Pons (tissue), 1 donor: ENCODE data around the gene PERCC1.
"Not testable (repeated sequence)": the region's sequence is repeated elsewhere in the genome, so short reads cannot be mapped to it uniquely, and the experiment has no call there.

ENCODE experiments used
- DNase-seq: peaks from one replicate; pipeline ENCODE4 v3.0.0-alpha.2; 2016; ENCODE audit warnings: low spot score

PERCC1 gene

DNA sequence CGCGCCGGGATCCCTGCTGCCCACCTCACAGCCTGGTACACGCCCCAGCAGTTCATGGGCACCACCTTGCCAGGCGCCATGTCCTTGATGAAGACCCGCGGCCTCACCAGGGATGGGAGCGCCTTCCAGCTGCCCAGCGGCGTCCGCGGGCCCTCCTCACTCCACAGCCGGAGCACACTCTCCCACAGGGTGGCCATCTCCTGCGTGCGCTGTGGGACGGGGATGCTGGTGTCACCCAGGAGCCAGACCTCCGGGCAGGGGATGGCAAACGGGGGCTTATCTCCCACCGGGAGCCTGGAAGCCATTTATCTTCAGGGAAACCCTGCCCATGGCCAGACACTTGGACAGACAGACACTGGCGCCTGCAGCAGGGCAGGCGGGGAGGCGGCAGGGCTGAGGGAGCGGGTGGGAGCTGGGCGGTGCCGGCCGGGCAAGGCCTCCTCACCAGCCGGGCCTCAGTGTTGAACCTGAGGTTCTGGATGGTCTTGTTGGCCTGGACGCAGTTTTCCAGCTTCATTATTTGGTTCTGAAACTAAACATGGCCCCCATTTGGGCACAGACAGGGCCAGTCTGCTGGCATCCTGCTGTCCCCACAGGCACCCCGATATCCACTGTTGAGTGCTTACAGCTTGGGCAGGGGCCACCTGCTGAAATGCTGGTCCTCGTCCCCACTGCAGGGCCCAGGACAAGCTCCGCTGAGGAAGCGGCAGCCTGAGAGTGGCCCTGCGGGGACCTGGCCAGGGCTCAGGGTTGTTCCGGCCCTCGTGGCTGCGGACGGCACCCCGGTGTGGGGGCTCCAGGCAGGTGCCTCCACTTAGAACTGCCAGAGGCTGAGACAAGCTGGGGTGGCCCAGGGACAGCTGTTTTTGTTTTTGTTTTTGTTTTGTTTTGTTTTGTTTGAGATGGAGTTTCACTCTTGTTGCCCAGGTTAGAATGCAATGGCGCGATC lies 4.0 kb downstream of the PERCC1 start:
- DNase-seq: no peak

DNA sequence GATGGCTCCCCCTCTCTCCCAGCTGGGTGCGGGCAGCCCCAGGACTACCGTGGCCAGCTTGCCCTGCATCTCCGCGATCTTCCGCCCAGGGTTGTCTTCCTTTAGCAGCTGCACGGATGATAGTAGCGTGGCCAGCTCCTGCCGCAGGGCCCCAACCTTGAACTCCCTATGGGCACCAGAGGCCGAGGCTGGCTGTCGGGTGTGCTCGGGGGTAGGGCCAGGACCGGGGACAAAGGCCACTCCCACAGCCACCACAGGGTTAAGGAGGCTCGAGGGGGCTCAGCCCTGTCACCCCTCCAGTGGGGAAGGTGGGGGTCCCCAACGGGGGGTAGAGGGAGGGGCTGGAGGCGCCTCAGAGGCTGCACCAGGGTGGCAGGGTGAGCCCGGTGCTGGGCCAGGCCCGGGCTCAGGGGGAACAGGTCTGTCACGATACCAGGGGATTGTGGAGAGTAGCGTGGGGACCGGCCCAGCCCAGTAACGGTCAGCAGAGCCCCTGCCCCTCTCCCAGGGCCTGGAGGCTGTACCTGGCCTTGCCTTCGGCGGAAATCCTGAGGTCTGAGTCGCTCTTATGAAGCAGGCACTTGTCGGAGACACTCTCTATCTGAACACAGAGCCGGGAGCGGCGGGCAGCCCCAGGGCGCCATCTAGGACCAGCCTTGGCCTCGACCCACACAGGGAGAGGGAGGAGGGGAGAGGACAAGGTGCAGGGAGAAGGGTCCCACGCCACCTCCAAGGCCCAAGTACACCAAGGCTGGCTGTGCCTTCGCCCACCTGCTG lies 5.2 kb downstream of the PERCC1 start:
- DNase-seq: no peak

DNA sequence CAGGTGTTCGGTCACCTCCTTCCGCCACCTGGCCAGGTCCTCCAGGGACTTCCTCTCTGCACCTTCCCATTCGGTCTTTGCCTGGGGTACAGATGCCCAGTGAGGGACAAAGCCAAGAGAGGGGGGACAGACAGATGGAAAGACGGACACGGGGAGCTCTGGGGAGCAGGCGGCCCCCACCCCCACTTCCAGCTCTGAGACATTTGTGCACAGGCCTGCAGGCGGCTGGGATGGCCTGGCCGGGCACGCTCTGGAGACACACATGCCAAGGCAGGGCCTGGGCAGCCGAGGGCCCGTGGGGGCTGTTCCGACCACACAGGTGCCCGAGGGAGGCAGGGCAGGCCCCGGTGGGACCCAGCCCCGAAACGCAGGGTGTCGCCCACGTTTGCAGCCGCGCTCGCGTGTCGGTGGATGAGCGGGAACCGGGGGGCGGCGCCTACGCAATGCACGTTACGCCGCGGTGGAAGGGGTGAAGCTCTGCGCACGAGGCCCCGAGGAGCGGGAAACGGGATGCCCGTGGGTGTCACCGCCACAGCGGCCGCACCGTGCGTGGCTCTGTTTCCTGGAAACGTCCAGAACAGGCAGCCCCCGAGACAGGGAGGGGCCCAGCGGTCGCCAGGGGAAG lies 6.0 kb downstream of the PERCC1 start:
- DNase-seq: no peak

DNA sequence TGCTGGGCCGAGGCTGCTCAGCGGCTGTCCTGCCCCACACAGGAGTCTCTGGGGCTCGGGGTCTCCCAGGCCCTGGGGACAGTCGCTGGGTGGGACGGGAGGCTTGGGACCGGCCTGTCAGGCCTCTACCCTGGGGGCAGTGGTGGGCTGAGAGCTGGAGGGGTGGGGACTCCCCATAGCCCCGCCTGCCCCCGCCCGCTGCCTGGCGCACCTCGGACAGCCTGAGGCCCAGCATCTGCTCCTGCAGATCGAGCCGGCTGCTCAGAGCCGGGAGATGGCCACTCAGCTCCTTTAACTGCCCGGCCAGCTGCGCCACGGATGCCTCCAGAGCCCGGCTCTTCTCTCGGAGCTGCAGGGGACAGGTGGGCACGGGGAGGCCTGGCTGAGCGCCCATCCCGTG lies 6.7 kb downstream of the PERCC1 start:
- DNase-seq: no peak

DNA sequence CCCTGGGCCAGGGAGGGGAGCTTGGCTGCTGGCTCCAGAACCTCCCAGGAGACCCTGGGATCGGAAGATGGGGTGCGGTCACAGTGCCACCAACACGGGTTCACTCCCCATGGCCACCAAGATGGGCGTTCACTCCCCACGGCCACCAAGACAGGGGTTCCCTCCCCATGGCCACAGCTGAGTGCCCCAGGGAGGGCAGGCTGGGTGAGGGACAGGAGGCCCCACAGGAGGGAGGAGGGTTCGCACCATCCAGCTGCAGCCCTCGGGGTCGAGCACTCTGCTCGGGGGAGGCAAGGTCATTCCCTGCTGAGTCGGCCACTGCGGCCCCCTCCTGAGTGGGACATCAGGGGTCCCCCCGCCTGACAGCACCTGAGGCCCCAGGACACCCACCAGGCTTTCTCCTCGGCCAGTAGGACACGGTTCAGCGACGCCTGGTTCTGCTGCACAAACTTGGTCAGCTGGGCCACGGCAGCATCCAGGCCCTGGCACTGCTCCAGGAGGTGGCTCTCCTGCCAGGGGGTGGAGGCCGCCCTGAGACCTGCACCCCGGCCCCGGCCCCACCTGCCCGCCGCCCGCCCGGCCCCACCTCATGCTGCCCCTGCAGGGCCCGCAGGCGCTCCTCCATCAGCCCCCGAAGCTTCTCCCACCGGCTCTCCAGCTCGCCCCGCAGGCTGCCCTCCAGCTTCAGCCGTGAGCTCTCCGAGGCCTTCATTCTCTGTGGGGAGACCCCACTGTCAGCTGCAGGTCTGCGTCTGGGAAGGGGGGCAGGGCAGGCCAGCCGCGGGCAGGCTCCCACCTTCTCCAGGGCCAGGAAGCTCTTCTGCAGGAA lies 7.6 kb downstream of the PERCC1 start:
- DNase-seq: no peak

DNA sequence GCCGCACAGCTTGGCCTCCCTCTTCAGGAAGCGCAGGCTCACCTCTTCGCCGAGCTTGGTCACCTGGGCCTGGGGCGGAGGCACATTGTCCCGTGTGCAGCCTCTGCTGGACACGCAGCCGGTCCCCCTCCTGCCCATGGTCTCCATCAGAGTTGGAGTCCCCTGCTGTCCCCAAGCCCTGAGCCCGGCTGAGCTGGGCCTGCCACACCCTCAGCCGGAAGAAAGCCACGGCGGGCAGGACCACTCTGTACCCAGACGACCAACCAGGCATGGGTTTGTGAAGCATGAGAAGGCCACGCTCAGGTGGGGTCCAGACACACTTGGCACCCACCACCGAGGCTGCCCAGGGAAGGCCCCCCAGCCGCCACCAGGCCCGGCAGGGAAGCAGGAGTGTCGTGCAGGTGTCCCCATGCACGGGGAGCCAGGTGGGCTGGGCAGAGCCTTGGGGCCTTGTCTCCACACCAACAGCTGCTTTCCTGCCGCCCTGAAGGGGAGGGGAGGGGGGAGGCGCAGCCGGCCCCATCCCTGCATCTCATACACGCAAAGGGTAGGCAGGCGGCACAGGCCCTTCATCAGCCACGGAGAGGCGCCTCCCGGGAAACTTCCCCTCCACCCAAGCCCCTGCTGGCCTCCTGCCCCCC lies 8.3 kb downstream of the PERCC1 start:
- no peak for DNase-seq

DNA sequence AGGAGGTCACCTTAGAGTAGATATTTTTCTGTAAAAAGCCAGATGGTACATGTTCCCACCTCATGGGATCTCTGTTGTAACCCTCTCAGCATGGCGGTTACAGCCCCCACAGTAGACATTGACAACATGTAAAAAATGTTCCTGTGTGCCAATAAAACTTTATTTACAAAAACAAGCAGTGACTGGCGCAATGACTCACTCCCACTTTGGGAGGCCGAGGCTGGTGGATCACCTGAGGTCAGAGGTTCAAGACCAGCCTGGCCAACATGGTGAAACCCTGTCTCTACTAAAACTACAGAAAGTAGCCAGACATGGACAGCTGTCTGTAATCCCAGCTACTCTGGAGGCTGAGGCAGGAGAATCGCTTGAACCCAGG lies 8.8 kb downstream of the PERCC1 start:
- not testable (repeated sequence) for DNase-seq

DNA sequence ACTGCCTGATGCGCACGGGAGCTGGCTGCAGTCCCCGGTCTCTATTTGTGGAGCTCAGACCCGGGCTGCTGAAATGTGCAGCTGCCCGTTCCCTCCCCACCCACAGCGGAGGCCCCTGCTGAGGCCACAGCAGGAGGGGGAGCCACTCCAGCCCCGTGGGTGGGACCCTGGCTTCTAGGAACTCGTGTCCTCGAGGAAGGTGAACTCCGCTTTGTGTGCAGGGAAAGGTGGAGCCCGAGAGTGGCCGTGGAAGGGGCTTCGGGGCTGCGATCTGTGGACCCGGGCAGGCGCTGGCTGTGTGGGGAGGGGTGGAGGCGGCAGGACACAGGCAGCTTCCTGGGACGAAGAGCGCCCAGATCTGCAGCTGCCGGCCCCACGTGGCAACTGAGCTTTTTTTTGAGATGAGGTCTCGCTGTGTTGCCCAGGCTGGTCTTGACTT lies 10.5 kb downstream of the PERCC1 start:
- no peak for DNase-seq

DNA sequence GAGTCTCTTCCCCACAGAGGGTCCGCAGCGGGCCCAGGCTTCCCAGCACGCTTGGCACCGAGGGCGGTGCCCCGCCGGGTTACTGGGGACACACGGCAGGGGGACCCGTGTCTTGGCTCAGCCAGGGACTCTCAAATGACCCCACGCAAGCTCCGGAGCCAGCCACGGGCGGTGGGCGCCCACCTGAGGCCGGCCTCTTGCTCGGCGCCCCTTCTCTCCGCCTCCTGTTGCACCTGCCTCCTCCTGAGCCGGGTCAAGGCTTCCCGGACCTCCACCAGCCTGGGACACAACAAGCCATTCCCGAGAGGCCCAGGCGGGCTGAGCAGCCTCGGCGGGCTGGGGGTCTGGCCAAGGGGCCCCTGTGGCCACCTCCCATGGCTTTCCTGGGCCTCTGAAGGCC lies 11.8 kb downstream of the PERCC1 start:
- no peak for DNase-seq

DNA sequence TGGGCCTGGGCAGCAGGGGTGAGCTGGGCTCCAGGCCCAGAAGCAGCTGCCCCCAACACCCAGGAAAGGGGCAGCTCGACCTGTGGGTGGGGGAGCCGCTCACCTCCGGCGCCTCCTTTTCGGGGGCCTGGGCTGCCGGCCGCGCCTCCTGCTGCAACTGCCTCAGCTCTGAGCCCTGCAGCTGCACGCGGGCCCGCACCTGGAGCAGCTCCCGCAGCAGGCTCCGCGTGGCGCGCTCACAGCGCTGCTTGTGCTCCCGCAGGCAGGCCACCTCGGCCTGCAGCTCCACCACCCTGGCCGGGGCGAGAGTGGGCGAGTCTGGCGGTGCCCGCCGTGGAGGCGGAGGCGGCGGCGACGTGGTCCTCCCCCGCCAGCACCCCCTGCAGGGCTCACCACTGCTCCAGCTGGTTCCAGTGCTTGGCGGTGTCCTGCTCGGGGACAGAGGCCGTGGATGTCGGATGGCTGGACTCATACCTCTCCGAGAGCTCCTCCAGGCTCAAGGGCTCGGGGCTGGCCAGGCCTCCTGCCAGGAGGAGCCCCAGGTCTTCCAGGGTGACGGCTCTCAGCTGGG lies 12.6 kb downstream of the PERCC1 start:
- no peak for DNase-seq

DNA sequence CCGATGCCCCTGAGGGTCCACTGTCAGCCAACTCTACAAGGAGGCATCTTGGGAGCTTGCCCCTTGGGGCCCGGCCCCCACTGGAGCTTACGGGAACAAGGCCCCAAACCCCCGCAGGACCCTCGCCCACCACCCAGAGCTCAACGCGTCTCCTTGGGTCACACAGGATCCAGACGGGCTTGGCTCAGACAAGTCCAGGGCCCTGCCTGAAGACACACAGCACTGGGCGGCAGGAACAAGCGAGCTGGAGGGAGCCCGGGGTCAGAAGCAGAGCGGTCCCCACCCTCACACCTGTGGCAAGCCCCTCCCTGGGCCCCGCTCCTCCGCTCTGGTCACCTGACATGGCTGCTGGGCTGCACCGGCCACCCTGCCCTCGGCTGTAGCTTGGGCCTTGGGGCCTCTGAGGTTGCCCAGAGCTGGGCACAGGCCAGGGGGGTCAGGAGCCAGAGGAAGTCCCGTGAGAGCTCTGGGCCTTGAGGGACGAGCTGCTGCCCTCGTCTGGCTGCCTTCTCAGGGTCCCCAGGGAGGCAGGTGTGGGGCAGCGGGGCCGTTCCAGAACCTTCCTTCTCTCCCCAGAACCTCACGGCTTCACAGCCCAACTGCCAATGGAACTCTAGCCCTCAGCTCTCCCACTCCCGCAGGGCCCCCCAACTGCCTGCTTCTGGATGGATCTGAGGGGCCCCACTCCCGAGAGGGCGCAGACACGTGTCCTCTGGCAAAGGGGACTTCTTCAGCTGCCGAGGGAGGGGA lies 13.3 kb downstream of the PERCC1 start, which contains the start of gene CCDC154:
TSS of gene CCDC154 (minus strand) at position 577 of the 750 bp plus-strand sequence. CDS start at position 343, 234 bp downstream.
- no peak for DNase-seq

DNA sequence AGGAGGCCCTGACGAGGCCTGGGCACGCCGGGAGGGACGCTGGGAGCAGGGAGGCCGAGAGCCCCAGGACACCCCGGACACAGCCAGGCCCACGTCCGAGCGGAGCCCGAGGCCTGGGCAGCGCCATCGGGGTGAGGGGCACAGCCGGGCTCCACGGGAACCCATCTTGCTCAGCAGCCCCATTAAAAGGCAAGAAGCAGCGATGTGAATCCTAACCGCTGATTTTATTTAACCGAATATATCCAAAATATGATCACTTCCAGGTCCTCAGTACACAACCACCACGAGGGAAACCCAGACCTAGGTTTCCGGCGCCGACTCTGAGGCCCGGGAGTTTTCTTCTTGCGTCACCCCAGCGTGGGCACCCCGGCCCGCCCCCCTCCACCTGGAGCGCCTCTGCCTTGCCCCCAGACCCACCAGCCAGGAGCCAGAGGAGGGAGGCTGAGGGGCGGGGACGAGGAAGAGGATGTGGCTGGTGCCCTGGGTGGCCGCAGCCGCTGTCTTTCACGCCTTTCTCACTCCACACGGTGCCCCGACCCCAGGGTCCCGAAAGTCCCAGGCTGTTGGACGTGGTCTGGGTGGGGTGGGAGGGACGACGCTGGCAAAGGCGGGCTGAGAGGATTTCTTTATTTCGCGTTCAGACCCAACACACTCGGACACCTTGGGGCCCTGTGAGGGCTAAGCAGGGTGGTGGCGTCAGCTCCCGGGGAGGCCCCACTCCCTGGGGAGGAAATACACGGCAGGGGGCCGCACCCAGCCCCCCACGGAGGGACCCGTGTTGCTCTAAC lies 14.0 kb downstream of the PERCC1 start:
- no peak for DNase-seq

DNA sequence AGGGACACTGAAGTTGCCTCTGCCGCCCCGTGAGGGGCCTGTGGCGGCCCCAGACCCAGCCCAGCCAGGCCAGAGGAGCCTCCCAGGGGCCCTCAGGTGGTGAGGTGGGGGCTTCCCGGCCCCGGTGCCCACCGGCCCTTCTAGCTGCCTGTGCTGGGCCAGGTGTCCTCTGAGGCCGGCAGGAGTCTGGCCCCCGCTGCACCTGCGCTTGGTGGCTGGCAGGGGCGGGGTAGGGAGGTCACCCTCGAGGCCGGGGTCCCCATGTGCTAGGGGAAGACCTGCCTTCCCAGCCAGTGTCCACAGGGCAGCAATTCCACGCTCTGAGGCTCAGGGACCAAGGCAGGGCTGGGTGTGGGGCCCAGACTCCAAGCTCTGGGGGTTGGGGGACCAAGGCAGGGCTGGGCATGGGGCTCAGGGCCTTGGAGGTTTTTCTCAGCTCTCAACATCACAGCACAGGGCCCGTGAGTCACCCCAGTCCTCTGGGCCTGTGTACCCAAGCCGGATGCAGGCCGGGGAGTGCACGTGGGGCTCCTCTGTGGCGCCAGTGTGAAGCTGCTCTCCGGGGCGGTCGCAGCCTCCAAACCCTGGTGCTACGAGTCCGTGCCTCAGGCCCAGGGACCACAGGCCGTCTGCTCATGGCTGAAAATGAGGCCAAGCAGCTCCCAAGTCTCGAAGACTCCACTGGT lies 14.8 kb downstream of the PERCC1 start:
- DNase-seq: no peak

DNA sequence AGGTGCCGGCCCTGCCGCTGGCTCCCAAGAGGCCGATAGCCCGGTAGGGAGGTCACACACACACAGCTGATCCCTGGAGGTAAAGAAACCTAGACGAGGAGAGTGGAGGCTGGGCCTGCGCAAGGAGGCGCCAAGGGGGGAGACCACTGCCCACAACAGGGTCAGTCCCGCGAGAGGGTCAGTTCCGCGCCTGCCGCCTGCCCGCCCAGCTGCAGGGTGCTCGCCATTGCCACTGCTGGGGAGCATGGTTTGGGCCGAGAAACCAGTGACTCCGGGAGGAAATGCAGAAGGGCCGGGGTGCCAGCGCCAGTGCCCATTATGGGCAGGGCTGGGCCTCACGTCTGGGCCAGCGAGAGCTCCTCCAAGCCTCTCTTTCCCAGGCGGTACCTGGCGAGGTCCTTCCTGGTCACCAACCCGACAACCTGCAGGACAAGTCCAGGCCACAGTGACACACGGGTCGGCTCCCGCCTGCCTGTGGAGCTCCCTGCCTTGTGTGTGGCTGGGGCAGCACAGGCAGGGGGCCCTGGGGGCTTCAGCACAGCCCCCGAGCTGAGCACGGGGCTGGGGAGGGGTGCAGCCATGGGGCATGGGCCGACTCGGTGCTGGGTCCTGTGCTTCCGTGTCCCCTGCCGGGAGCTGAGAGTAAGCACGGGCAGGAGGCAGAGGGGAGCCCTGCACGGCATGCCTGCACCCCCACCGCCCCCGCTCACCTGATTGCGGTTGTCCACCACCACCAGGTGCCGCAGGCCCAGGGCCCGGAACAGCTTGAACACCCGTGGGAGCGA lies 15.6 kb downstream of the PERCC1 start:
- no peak for DNase-seq

DNA sequence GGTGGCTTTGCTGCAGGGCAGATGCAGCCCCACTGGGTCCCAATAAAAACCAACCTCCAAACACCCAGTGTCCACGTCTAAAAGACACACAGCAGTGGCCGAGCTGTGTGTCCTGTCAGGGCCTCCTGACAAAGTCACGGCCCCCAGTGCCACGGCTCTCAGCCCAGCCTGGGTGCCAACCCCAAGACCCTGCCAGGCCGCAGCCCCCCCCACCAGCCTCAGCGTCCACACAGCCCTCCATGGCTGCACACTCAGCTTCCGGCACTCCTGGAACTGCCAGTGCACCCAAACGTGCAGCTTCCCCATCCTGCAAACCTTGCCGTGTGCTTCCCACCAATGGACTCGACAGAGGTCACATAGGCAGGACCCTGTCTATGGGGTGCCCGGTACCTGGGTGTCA lies 17.1 kb downstream of the PERCC1 start:
- no peak for DNase-seq

DNA sequence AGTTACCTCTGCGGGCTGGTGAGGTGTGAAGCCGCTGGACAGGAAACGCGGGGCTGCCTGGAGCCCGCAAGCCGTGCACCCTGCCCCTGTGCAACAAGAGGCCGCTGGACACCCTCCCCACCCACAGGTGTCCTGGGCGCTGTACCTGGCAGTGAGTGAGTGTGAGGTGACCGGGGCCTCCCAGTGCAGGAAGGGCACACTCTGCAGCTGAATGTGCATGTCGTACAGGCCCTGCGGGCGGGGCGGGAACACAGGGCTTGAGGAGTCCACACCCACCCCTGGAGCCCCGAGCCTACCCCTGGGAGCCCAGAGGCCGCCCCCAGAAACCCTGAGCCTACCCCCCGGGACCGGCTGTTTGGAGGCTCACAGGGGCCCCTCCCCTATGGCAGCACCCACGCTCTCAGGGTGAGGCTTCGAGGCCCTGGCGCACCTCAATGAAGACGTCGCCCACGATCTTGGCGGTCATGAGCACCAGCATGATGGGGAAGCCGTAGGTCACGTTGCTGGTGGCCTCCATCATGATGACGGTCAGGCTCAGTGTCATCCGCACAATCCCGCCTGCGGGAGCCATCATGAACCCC lies 17.7 kb downstream of the PERCC1 start:
- DNase-seq: no peak

DNA sequence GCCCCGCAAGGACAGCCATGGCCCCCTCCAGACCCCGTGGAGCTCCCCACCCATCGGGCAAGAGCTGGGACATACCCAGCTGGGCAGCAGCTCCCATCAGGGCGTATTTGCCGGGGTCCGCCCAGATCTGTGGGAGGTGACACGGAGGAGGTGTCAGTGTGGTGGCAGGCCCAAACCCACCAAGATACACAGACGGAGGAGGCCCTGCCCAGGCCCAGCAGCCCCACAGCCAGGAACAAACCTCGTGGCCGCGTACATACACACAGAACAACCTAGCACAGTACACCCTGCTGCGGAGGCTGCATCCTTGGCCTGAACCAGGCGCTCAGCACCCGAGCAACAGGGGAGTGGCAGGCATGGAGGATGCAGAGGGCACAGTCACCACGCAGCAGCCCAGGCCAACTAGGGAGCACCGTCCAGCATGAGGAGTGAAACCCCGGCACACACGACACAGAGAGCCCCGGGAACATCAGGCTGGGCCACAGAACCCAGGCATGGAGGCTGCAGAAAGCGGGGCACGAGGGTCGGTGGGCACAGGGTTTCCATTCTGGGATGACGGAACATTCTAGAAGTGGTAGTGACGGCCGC lies 18.4 kb downstream of the PERCC1 start:
- no peak for DNase-seq
